Immature natural killer cell (primary cell): Measurements from ENCODE around the gene ZNF564. TPM values are rescaled to one million over a fixed set of nuclear protein-coding genes. Genes with fewer than 3 reads are reported as not detected.

Experiments used
- DNase-seq, 3 donors: peaks; one replicate each; pipeline ENCODE4 v3.0.0; 2022; ENCODE audit warnings: mixed read lengths in 1 of 3
- H3K27ac Mint-ChIP-seq, 6 donors: one replicate each; pipeline ENCODE4 v1.8.0; 2020; ENCODE audit warnings: mixed read lengths in 6 of 6, mild to moderate bottlenecking in 5 of 6, inconsistent platforms in 4 of 6, moderate library complexity in 3 of 6
- H3K27me3 Mint-ChIP-seq, 3 donors: one replicate each; pipeline ENCODE4 v1.8.0; 2020 to 2021; ENCODE audit warnings: low read depth in 3 of 3, mild to moderate bottlenecking in 3 of 3, mixed read lengths in 3 of 3, moderate library complexity in 3 of 3, inconsistent platforms in 1 of 3
- H3K36me3 Mint-ChIP-seq, 3 donors: one replicate each; pipeline ENCODE4 v1.8.0; 2020; ENCODE audit warnings: mixed read lengths in 3 of 3, inconsistent platforms in 2 of 3, mild to moderate bottlenecking in 2 of 3
- H3K4me1 Mint-ChIP-seq, 2 donors: one replicate each; pipeline ENCODE4 v1.8.0; 2020; ENCODE audit warnings: inconsistent platforms in 2 of 2, mild to moderate bottlenecking in 2 of 2, mixed read lengths in 2 of 2, moderate library complexity in 1 of 2
- H3K4me3 Mint-ChIP-seq, 5 donors: one replicate each; pipeline ENCODE4 v1.8.0; 2020; ENCODE audit warnings: mild to moderate bottlenecking in 5 of 5, mixed read lengths in 5 of 5, inconsistent platforms in 3 of 5, moderate library complexity in 3 of 5
- H3K9me3 Mint-ChIP-seq, 6 donors: one replicate each; pipeline ENCODE4 v1.8.0; 2020; ENCODE audit warnings: mild to moderate bottlenecking in 6 of 6, mixed read lengths in 6 of 6, inconsistent platforms in 4 of 6, moderate library complexity in 3 of 6
- polyA plus RNA-seq, 3 donors: library from polyadenylated mRNA; unstranded; fragments of 300-500 nt; fragmentation: Illumina TruSeq; gene quantifications; one replicate each; pipeline ENCODE4 v1.2.3, GENCODE V29; 2021

Gene ZNF564
- polyA plus RNA-seq, 3 donors from 2014 or later = 14.0 to 22.6 (median 16.2) TPM

GRCh38 chr19:12546068-12546467, 5.2 kb downstream of the ZNF564 start:
- H3K36me3 Mint-ChIP-seq = peaks cover 4 to 14% (median 7%) of the 10 kb centered on the region in 3 donors
- peaks cover 0 to 2% (median 0%) of the 10 kb centered on the region in 6 donors for H3K9me3 Mint-ChIP-seq
- no peak for DNase-seq
- H3K27ac Mint-ChIP-seq = peak overlapping the region; percentile 10 to 78 (median 36)
- H3K27me3 Mint-ChIP-seq = peaks cover 0 to 3% (median 0%) of the 10 kb centered on the region in 3 donors
- H3K4me1 Mint-ChIP-seq = peaks cover 65 to 72% of the 10 kb centered on the region in 2 donors
- H3K4me3 Mint-ChIP-seq = peak overlapping the region in 2 of 5 donors; percentile 17 to 54

GRCh38 chr19:12545267-12545666, 6.0 kb downstream of the ZNF564 start:
- Mint-ChIP-seq H3K4me1 (peaks cover 61 to 67% of the 10 kb centered on the region in 2 donors), H3K4me3 (peak overlapping the region in 2 of 5 donors; percentile 30 to 32), H3K9me3 (peaks cover 0 to 2% (median 0%) of the 10 kb centered on the region in 6 donors), H3K27ac (peak overlapping the region; percentile 10 to 78 (median 37)), H3K36me3 (peaks cover 5 to 14% (median 8%) of the 10 kb centered on the region in 3 donors), H3K27me3 (no peaks in the 10 kb centered on the region)
- DNase-seq = no peak

GRCh38 chr19:12544401-12544876, 6.8 kb downstream of the ZNF564 start:
- Mint-ChIP-seq H3K27ac (peak overlapping the region; percentile 61 to 88 (median 83)), H3K4me3 (peak overlapping the region; percentile 46 to 74 (median 69)), H3K27me3 (peaks cover 0 to under 1% (median 0%) of the 10 kb centered on the region in 3 donors), H3K9me3 (peaks cover 0 to 2% (median 0%) of the 10 kb centered on the region in 6 donors), H3K4me1 (peaks cover 58 to 65% of the 10 kb centered on the region in 2 donors), H3K36me3 (peaks cover 8 to 19% (median 9%) of the 10 kb centered on the region in 3 donors)
- DNase-seq = no peak

- peaks cover 0 to 3% (median 0%) of the 10 kb centered on the region in 3 donors for H3K27me3 Mint-ChIP-seq
- H3K27ac Mint-ChIP-seq = peak overlapping the region; percentile 53 to 88 (median 82)
- H3K9me3 Mint-ChIP-seq = peaks cover 0 to 2% (median 0%) of the 10 kb centered on the region in 6 donors
- H3K4me1 Mint-ChIP-seq = peaks cover 52 to 59% of the 10 kb centered on the region in 2 donors
- H3K4me3 Mint-ChIP-seq = peak overlapping the region; percentile 46 to 74 (median 69)
- H3K36me3 Mint-ChIP-seq = peaks cover 8 to 19% (median 9%) of the 10 kb centered on the region in 3 donors
- DNase-seq = no peak
Measured at GRCh38 chr19:12543855-12544254, 7.4 kb downstream of the ZNF564 start.

- peaks cover 6 to 7% of the 10 kb centered on the region in 2 donors for H3K4me1 Mint-ChIP-seq
- no peak overlapping the region for H3K4me3 Mint-ChIP-seq
- H3K9me3 Mint-ChIP-seq = peaks cover 63 to 96% (median 89%) of the 10 kb centered on the region in 6 donors
- H3K27me3 Mint-ChIP-seq = peaks cover 4 to 26% (median 10%) of the 10 kb centered on the region in 3 donors
- DNase-seq = peak in 2 of 3 donors; percentile 7 to 19
- H3K27ac Mint-ChIP-seq = no peak overlapping the region
- H3K36me3 Mint-ChIP-seq = peaks cover 70 to 84% (median 83%) of the 10 kb centered on the region in 3 donors
Measured at GRCh38 chr19:12527034-12527836, 24.0 kb downstream of the ZNF564 start.

GRCh38 chr19:12526542-12526941, 24.7 kb downstream of the ZNF564 start:
- H3K4me3 Mint-ChIP-seq = no peak overlapping the region
- no peak overlapping the region for H3K27ac Mint-ChIP-seq
- H3K4me1 Mint-ChIP-seq = peaks cover 3 to 6% of the 10 kb centered on the region in 2 donors
- H3K36me3 Mint-ChIP-seq = peaks cover 72 to 84% (median 83%) of the 10 kb centered on the region in 3 donors
- DNase-seq = no peak
- peaks cover 4 to 26% (median 14%) of the 10 kb centered on the region in 3 donors for H3K27me3 Mint-ChIP-seq
- H3K9me3 Mint-ChIP-seq = peaks cover 66 to 99% (median 91%) of the 10 kb centered on the region in 6 donors

GRCh38 chr19:12521996-12522395, 29.3 kb downstream of the ZNF564 start:
- Mint-ChIP-seq H3K36me3 (peaks cover 55 to 59% (median 56%) of the 10 kb centered on the region in 3 donors), H3K9me3 (peaks cover 53 to 89% (median 82%) of the 10 kb centered on the region in 6 donors), H3K27ac (no peak overlapping the region), H3K27me3 (peaks cover 2 to 13% (median 13%) of the 10 kb centered on the region in 3 donors), H3K4me1 (no peaks in the 10 kb centered on the region), H3K4me3 (no peak overlapping the region)
- DNase-seq = no peak

GRCh38 chr19:12513531-12514061, 37.7 kb downstream of the ZNF564 start:
- H3K9me3 Mint-ChIP-seq = peaks cover 8 to 59% (median 18%) of the 10 kb centered on the region in 6 donors

GRCh38 chr19:12497032-12497431, 54.2 kb downstream of the ZNF564 start:
- H3K36me3 Mint-ChIP-seq = no peaks in the 10 kb centered on the region
- H3K4me3 Mint-ChIP-seq = peak overlapping the region in 3 of 5 donors; percentile 2 to 57 (median 27)
- peaks cover 0 to 5% (median 0%) of the 10 kb centered on the region in 6 donors for H3K9me3 Mint-ChIP-seq
- DNase-seq = no peak
- H3K27me3 Mint-ChIP-seq = peaks cover 0 to 12% (median 2%) of the 10 kb centered on the region in 3 donors
- peaks cover 15 to 20% of the 10 kb centered on the region in 2 donors for H3K4me1 Mint-ChIP-seq
- peak overlapping the region in 2 of 6 donors; percentile 40 to 53 for H3K27ac Mint-ChIP-seq

More at GRCh38 chr19:12513531-12514061, 37.7 kb downstream of the ZNF564 start:
- Mint-ChIP-seq H3K27me3 (peaks cover 1 to 12% (median 2%) of the 10 kb centered on the region in 3 donors), H3K4me1 (peaks cover 0 to 4% of the 10 kb centered on the region in 2 donors), H3K27ac (no peak overlapping the region), H3K4me3 (no peak overlapping the region), H3K36me3 (peaks cover 6 to 9% (median 9%) of the 10 kb centered on the region in 3 donors)
- no peak for DNase-seq

- Mint-ChIP-seq H3K36me3 (no peaks in the 10 kb centered on the region), H3K4me3 (peak overlapping the region; percentile 73 to 95 (median 83)), H3K27me3 (peaks cover 0 to 12% (median 2%) of the 10 kb centered on the region in 3 donors), H3K4me1 (peaks cover 15 to 20% of the 10 kb centered on the region in 2 donors), H3K27ac (peak overlapping the region in 1 of 6 donors; percentile 53), H3K9me3 (peaks cover 0 to 5% (median 0%) of the 10 kb centered on the region in 6 donors)
- no peak for DNase-seq
Measured at GRCh38 chr19:12496480-12496879, 54.8 kb downstream of the ZNF564 start.

GRCh38 chr19:12495002-12495802, 56.1 kb downstream of the ZNF564 start:
- Mint-ChIP-seq H3K36me3 (no peaks in the 10 kb centered on the region), H3K27ac (peak overlapping the region; percentile 81 to 92 (median 90)), H3K4me3 (peak overlapping the region; percentile 83 to 96 (median 95)), H3K4me1 (peaks cover 15 to 20% of the 10 kb centered on the region in 2 donors), H3K9me3 (peaks cover 0 to 3% (median 0%) of the 10 kb centered on the region in 6 donors), H3K27me3 (peaks cover 0 to 13% (median 2%) of the 10 kb centered on the region in 3 donors)
- DNase-seq = peak; percentile 86 to 90 (median 89)

GRCh38 chr19:12494260-12494860, 56.9 kb downstream of the ZNF564 start:
- H3K36me3 Mint-ChIP-seq = no peaks in the 10 kb centered on the region
- no peaks in the 10 kb centered on the region for H3K9me3 Mint-ChIP-seq
- H3K4me3 Mint-ChIP-seq = peak overlapping the region; percentile 83 to 96 (median 95)
- H3K27ac Mint-ChIP-seq = peak overlapping the region in 4 of 6 donors; percentile 21 to 76 (median 40)
- DNase-seq = no peak
- H3K4me1 Mint-ChIP-seq = peaks cover 15 to 20% of the 10 kb centered on the region in 2 donors
- H3K27me3 Mint-ChIP-seq = peaks cover 0 to 14% (median 2%) of the 10 kb centered on the region in 3 donors
